Progenitor cell of endocrine pancreas (in vitro differentiated cells): Measurements from ENCODE around the gene POLD2. TPM values are rescaled to one million over a fixed set of nuclear protein-coding genes. Genes with fewer than 3 reads are reported as not detected.

Source experiments
- DNase-seq: peaks from one replicate; pipeline ENCODE4 v3.0.0; 2021; ENCODE audit warnings: low spot score; ENCODE audit not compliant: unreplicated experiment
- H3K27ac Mint-ChIP-seq: 2 replicates; pipeline ENCODE4 v1.8.0; 2021; ENCODE audit warnings: mild to moderate bottlenecking, moderate library complexity, mixed read lengths
- H3K27me3 Mint-ChIP-seq: 2 replicates; pipeline ENCODE4 v1.8.0; 2021; ENCODE audit warnings: mixed read lengths
- H3K36me3 Mint-ChIP-seq: 2 replicates; pipeline ENCODE4 v1.8.0; 2022; ENCODE audit warnings: mixed read lengths; ENCODE audit not compliant: insufficient read depth
- H3K4me1 Mint-ChIP-seq: 2 replicates; pipeline ENCODE4 v1.8.0; 2021; ENCODE audit warnings: low read depth, mixed read lengths
- H3K4me3 Mint-ChIP-seq: 2 replicates; pipeline ENCODE4 v1.8.0; 2021; ENCODE audit warnings: low read depth, mild to moderate bottlenecking, moderate library complexity, mixed read lengths
- H3K9me3 Mint-ChIP-seq: 2 replicates; pipeline ENCODE4 v1.8.0; 2021; ENCODE audit warnings: low read depth, mixed read lengths
- total RNA-seq: library from RNA; stranded (reverse); gene quantifications from 2 replicates; pipeline ENCODE4 v1.2.1, GENCODE V29; 2021
- TF ChIP-seq, protein P1 (sequence below): fragments of 200-600 bp; sonication (generic); IDR thresholded peaks from one replicate; pipeline ENCODE4 v1.5.0; 2021; ENCODE audit warnings: antibody characterized with exemption, mild to moderate bottlenecking; ENCODE audit not compliant: unreplicated experiment

Gene POLD2
- total RNA-seq, 1 donor from 2014 or later, result 104 TPM

DNA sequence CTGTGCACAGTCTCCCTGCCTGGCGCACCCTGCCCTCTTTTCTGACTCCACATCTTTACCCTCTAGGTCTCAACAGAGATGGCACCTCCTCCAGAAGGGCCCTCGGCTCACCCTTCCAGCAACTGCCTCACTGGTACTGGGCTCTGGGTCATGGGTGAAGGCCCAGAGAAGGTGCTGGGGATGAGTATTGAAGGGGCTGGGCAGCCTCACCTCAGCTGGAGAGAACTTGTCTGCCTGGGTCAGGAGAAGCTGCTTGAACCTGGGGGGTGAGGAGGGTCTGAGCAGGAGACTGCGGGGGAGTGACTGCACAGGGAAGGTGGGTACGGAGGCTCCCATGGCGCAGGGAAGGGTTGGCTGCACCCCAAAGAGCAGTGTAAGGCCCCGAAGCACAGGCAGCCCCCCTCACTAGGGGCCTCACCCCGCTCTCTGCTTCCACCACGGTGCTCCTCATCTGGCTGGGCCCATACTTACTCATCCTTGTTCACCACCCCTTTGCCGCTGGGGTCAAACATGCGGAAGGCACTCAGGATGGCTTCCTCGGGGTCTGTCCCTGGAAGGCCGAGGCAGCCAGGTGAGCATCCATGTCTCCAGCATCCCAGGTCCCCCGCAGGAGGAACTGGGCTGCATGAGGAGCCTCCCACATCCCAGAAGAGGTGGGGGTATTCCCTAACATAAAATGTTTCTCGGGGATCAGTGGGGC is 16.1 kb upstream of the POLD2 start:
- Mint-ChIP-seq H3K4me3 (no peak overlapping the region), H3K4me1 (no peaks in the 10 kb centered on the region), H3K27ac (no peak overlapping the region), H3K9me3 (no peaks in the 10 kb centered on the region), H3K27me3 (peaks cover 13% of the 10 kb centered on the region), H3K36me3 (no peaks in the 10 kb centered on the region)
- no peak for DNase-seq
- TF ChIP-seq, protein P1, sequence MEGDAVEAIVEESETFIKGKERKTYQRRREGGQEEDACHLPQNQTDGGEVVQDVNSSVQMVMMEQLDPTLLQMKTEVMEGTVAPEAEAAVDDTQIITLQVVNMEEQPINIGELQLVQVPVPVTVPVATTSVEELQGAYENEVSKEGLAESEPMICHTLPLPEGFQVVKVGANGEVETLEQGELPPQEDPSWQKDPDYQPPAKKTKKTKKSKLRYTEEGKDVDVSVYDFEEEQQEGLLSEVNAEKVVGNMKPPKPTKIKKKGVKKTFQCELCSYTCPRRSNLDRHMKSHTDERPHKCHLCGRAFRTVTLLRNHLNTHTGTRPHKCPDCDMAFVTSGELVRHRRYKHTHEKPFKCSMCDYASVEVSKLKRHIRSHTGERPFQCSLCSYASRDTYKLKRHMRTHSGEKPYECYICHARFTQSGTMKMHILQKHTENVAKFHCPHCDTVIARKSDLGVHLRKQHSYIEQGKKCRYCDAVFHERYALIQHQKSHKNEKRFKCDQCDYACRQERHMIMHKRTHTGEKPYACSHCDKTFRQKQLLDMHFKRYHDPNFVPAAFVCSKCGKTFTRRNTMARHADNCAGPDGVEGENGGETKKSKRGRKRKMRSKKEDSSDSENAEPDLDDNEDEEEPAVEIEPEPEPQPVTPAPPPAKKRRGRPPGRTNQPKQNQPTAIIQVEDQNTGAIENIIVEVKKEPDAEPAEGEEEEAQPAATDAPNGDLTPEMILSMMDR, result no peak

DNA sequence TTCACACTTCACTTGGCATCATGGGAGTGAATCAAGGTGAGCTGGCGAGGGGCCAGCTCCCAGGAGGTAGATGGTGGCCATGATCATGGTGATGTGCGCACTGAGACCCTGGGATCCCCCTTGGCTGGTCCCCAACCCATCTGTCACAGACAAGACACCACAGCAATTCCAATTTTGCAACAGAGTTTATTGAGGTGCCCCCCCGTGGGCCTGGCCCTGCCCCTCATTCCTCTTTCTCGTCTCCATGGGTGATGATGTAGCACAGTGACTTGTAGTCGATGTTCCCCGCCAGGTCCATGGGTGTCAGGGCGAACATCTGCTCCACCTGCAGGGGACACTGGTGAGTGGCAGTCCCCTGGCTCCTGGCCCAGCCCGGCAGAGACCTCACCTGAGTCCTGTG is 15.3 kb upstream of the POLD2 start:
- no peaks in the 10 kb centered on the region for H3K36me3 Mint-ChIP-seq
- H3K27me3 Mint-ChIP-seq, result peaks cover 5% of the 10 kb centered on the region

DNA sequence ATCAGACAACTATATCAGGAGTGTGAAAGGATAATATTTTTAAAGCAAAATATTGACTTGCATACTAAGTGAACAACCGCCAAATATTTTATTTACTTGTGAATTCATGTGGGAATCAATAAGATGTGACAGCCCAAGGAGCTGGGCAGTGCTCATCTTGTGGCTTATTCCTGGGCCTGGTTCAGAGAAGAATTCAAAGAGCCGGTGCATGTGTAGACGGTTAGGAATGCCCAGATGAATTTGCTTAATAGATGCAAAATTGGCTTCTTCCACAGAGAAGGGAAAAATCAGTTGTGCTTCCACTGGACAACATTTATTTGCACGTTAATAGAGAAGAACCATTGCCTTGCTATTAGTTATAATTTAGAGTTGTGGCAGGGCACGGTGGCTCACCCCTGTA is 13.4 kb upstream of the POLD2 start:
- H3K36me3 Mint-ChIP-seq, result no peaks in the 10 kb centered on the region
- no peak overlapping the region for H3K4me3 Mint-ChIP-seq
- no peaks in the 10 kb centered on the region for H3K27me3 Mint-ChIP-seq
- no peak overlapping the region for H3K27ac Mint-ChIP-seq
- no peak for DNase-seq
- TF ChIP-seq, protein P1, result no peak
- H3K4me1 Mint-ChIP-seq, result peaks cover 8% of the 10 kb centered on the region
- H3K9me3 Mint-ChIP-seq, result no peaks in the 10 kb centered on the region

More for the DNA sequence above, 15.3 kb upstream of the POLD2 start:
- no peaks in the 10 kb centered on the region for H3K4me1 Mint-ChIP-seq
- TF ChIP-seq, protein P1, result no peak
- DNase-seq, result no peak
- H3K27ac Mint-ChIP-seq, result no peak overlapping the region
- H3K9me3 Mint-ChIP-seq, result no peaks in the 10 kb centered on the region
- H3K4me3 Mint-ChIP-seq, result no peak overlapping the region

DNA sequence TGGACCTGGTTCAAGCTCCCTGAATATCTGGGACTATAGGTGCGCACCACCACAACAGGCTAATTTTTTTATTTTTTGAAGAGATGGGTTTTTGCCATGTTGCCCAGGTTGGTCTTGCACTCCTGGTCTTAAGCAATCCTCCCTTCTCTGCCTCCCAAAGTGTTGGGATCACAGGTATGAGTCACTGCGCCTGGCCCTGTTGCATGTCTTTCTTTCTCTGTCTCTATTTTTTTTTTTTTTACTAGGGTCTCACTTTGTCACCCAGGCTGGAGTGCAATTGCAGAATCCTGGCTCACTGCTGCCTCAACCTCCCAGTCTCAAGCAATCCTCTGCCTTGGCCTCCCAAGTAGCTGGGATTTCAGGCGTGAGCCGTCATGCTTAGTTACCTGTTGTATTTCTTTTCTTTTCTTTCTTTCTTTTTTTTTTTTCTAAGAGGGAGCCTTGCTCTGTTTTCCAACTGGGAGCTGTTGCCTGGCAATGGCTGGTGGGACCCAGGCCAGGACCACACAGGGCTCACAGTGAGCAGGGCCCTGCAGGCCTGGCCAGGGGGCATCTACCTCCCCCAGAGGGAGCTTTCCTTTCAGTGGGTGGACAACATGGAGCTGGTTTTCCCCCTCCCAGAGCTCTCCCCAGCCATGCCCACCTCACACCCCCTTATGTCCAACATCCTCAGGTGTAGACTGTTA is 11.7 kb upstream of the POLD2 start:
- Mint-ChIP-seq H3K4me3 (no peak overlapping the region), H3K27ac (no peak overlapping the region), H3K9me3 (no peaks in the 10 kb centered on the region), H3K4me1 (peaks cover 16% of the 10 kb centered on the region), H3K27me3 (no peaks in the 10 kb centered on the region), H3K36me3 (no peaks in the 10 kb centered on the region)
- DNase-seq, result no peak
- TF ChIP-seq, protein P1, result no peak

DNA sequence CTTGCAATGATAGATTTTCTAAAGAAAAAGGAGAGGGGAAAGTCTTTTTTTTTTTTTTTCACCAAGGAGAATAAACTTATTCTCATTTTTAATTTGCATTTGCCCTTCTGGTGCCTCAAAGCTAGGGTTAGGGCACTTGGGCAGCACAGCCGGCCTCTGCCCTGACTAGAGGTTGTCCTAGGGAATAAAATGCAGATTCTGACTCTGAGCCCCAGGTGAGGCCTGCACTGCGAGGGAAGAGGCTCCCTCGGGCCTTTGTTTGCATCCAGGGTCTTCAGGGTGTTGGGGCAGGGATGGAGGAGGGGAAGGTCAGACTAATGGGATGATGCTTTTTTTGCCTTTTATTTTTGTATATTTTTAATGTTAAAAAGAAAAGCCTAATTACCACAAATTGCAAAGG is 9.9 kb upstream of the POLD2 start:
- DNase-seq, result no peak
- Mint-ChIP-seq H3K4me1 (peaks cover 16% of the 10 kb centered on the region), H3K9me3 (no peaks in the 10 kb centered on the region), H3K4me3 (no peak overlapping the region), H3K27me3 (no peaks in the 10 kb centered on the region), H3K36me3 (no peaks in the 10 kb centered on the region), H3K27ac (no peak overlapping the region)
- TF ChIP-seq, protein P1, result no peak
